ENCODE results near the gene SESN1.
"Not testable (repeated sequence)": the region's sequence is repeated elsewhere in the genome, so short reads cannot be mapped to it uniquely, and the experiment has no call there.

The SESN1 gene

DNA sequence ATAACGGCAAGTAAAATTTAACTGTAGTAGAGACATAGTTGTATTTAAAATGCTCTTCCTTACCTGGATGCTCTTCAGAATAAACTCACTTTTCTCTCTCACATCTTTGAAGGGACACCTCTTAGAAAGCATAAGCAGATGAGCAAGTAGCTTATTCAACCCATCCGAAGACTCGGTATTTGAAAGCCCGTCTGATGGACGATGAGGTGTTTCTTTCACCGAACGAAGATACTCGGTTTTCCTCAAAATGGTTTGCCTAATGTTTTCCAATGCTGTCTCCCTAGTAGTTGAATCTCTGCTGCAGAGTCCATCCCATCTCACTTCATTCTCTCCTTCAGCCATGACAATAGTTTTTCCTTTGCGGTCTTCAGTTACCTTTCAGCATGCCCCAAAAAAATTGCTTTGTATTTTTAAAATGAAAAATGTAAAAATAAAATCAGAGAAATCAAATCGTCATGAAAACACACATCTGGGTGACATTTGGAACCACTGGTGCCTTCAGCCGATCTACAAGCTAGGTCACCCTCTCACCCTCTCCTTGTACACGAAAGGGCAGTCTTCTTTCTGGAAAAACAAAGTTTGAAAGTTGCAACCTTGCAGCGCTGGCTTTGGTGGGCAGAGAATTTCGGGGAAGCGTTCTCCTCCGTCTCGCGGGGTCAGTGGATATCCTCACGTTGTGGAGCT is 772 bp downstream of the SESN1 start:
- FAIRE-seq = no peak

DNA sequence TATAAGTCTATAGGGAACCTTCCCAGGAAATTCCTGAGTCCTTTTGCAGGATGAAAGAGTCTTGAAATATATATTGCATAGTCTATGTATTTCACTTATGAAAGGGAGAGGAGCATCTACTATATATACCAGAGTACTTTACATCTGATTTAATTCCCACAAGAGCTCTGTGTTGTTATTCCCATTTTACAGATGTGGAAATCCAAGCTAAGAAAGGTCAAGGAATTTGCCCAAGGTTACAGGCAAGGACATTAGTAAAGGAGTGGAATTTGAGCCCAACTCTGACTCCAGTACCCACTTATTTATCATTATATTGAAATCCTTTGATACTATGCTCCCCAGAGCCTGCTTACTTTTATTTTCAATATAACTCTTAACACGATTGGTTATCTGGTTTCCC is 2.6 kb downstream of the SESN1 start:
- FAIRE-seq = no peak

DNA sequence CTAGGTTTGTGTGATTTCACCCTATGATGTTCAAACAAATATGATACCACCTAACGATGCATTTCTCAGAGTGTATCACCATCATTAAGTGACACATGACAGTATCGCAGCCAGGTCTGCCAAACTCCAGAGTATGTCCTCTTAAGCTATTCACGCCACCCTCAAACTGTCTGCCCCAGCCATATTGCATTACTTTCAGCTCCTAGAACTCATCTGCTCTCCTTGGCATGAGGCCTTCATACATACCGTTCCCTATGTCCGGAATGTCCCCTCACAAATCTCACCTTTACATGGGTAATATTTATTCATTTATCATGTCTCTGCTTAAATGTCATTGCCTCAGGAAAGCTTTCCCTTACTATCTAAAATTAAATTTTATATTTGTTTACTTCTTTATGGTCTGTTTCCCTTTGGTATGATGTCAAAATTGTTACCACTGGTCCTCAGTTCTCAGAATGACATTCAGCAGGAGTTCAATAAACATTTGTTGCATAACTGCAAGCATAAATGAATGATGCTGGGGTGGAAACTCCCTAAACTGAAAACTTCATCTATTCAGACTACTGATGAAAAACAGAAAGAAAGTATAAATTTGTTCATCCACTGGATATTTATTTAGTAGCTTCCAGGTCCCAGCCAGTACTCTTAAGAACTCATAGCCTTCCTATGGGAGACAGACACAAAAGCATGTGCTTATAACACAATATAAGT is 3.2 kb downstream of the SESN1 start:
- no peak for FAIRE-seq

DNA sequence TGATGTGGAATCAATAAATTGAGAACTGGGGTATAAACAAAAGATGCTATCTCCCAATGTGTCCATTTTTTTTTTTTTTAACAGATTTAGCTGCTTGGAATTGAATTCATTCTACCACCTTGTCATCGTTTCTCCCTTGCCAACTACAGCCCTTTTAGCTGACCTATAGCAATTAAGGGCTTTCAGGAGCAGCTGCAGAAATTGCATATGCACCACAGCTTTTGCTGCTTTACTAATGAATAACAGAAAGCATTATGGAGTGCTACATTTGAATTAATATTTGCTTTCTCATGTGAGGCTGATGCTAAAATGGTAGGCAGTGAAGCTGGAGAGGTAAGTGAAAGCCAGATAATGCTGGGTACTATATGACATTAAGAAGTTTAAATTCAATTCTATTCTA is 5.7 kb downstream of the SESN1 start:
- FAIRE-seq = peak; percentile 90

DNA sequence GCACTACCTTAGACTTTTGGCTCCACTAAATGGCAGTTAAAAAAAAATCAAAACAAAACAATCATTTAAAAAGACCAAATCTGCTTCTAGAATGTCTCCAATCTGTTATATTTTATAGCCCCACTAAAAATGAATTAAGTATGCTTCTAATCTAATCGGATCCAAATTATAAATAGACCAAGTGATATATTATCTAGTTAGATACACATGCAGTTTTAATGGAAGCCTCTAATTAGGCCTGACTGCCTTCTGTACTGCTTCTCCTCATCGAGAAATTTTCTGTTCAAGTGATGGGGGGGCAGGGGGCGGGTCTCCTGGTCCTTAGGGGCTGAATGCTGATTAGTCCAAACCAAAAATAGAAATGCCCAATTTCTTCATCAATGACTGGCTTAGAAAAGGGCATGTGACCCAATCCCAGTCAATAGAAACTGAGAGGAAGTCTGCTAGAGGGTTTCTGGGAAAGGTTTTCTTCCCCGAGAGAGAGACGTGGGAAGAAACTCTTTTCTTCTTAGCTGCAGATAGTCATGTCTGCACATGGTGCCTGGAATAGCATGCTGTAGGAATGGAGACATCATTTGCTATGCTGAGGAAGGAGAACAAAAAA is 6.9 kb downstream of the SESN1 start:
- FAIRE-seq = peak; percentile 91

DNA sequence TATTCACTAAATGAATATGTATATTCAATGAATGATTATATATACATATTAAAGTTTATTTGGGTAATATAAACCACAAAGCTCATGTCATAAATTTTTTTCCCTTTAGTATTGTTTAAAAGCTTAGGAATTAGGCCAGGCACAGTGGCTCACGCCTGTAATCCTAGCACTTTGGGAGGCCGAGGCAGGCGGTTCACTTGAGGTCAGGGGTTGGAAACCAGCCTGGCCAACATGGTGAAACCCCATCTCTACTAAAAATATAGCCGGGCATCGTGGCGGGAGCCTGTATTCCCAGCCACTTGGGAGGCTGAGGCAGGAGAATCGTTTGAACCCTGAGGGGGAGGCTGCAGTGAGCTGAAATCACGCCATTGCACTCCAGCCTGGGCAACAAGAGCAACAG is 10.5 kb downstream of the SESN1 start:
- not testable (repeated sequence) for FAIRE-seq

DNA sequence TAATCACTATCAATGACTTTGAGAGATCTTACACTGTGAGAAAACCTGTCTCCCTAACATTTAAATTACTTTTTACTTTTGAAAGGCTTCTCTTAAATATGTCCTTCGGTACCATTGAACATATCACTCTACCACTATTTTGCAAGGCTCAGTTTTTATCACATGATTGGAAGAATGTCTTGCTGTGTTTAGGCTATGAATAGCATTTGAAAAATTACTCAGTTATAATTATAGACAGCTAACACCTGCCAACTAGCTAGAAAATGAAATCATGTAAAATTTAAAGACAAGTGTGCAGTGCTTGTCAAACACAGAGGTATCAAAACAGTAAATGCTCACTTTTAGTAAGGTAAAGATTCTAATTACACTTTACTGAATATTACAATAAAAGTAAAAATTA is 11.0 kb downstream of the SESN1 start:
- FAIRE-seq = no peak

DNA sequence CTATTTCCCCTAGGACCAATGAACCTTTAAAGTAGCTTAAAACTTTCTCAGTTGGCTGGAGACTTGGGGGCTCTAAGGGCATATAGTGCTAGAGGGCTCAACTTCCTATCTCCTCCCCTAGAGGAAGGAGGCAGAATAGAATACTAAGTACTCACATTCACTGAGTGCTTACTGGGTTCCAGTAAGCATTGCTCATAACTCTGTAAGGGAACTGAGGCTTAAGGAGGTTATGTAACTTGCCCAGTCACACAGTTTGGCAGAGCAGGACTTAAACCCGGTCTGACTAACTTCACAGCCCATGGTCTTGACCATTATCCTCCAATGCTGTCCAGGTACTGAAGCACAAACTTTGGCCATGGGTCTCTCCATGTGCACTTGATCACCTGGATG is 12.5 kb downstream of the SESN1 start:
- FAIRE-seq = no peak

DNA sequence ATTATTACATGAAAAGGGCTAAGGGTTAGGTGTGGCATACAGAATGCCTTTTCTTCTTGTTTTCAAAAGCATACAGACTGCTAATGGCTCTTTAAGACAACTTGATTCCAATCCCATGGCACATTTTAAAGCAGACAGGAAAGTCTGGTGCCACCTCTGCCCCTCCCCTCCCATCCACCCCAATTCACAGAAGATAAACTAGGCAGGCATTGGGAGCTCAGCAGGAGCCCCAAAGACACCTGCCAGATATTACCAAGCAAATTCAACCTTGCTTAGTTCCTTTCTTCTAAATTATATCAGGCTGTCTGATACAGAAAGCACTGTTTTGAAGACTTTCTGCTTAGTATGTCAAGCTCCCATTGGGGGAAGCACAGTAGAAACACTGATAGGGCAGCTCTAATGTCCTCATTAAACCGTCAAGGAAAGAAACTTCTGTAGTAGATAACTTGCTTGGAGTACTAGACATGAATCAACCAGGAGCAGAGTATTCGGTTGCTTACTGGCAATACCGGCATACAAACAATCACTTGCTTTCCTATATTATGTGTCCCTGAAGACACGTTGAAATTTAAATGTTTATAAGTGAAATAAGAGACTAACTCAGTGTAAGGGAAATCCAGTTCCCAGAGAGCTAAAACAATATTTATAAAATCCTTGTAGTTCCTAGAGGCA is 13.0 kb downstream of the SESN1 start:
- no peak for FAIRE-seq

DNA sequence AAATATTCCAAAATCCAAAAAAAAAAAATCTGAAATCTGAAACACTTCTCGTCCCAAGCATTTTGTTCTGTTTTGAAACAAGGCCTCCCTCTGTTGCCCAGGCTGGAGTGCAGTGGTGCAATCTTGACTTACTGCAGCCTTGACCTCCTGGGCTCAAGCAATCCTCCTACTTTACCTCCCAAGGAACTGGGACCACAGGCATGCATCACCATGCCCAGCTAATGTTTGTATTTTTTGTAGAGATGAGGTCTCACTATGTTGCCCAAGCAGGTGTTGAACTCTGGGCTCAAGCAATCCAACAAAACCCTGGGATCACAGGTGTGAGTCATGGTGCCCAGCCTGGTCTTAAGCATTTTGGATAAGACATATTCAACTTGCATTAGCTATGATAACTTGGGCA is 13.6 kb downstream of the SESN1 start:
- FAIRE-seq = no peak

DNA sequence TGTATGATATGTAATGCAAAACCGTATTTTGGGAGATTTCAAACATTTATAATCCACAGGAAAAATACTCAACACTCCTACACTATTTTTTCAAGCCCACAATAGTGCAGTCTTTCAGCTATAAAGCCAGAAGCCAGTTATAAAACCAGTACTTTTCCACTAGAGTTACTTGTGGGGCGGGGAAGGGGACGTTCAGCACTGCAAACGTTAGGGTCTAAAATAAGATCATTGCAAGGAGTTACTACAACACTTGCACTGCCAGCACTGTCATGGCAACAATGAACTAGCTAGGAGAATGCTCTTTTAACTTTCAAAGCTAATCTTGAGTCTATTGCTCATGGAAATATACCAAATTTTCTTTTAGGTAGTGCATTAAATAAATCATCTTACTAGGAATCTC is 14.7 kb downstream of the SESN1 start:
- FAIRE-seq = no peak

DNA sequence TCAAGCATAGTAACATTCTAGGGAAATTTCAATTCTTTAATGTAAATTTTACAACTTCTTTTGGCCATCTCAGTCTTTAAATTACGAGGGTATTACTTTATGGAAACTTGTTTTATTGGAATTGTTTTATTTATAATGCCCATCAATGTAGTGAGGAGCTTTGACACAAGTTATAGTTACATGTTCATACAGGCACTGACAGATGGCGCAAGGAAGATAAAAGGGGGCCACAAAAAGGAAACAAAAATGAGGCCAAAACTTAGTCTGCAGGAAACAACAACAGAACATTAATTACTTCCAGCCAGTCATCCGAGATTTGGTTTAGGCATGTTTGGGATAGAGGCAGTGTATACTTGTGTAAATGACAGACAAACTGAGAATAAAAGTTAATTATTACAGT is 18.3 kb downstream of the SESN1 start:
- no peak for FAIRE-seq

DNA sequence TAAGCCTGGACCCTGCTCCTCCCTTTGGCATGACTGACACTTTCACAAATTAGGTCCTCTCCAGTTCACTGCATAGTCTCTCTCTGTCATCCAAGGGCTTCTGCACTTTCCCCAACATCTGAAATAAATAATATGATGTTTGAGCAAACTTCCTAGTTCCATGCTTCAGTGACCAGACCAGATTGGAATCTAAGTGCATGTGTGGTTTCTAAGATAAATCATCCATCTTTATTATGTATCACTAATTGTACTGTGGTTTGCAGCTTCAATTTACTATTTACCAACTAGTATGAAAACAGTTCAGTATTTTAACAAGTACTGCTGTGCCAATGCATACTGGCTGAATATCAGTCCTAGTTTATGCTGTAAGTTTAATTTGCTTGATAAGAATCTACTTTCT is 18.7 kb downstream of the SESN1 start:
- peak; percentile 75 for FAIRE-seq

DNA sequence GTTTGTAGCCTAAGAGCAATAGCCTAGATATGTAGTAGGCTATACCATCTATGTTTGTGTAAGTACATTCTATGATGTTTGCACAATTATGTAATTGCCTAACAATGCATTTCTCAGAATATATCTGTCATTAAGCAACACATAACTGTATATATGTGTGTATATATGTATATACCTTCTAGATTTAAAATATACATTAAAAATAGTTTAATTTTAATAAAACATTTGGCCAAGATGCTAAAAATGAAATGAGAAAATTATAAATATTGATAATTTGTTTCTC is 20.6 kb downstream of the SESN1 start:
- FAIRE-seq = no peak

DNA sequence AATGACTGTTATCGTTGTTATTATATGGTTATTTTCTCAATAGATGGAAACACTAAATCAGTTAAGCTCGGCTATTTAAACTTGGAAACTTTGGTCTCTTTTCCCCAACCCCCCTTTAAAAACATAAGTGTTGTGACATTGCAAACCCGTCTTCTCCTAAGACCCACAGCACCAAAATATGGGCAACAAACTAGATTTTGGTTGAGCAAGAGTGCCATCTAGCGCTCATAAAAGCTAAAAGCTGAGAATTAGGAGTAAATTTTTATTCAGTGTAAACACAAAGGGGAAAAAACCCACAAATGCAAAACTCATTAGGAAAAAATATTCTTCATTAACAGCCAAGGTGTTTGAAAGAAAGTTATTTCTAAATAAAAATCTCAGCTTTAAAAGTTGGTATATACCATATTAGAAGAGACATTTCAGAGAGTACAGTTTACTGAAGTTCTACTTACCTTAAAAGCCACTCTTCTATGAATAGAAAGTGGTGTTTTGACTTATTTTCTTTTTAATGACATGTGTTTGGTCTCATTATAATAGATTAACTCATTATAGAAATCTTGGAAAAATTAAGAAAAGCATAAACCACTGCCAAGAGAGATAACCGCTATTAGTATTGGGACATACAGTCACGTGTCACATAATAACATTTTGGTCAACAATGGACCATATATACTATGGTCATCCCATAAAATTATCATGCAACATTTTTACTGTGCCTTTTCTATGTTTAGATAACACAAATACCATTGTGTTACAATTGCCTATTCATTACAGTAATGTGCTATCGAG is 21.1 kb downstream of the SESN1 start:
- FAIRE-seq = peak; percentile 100

DNA sequence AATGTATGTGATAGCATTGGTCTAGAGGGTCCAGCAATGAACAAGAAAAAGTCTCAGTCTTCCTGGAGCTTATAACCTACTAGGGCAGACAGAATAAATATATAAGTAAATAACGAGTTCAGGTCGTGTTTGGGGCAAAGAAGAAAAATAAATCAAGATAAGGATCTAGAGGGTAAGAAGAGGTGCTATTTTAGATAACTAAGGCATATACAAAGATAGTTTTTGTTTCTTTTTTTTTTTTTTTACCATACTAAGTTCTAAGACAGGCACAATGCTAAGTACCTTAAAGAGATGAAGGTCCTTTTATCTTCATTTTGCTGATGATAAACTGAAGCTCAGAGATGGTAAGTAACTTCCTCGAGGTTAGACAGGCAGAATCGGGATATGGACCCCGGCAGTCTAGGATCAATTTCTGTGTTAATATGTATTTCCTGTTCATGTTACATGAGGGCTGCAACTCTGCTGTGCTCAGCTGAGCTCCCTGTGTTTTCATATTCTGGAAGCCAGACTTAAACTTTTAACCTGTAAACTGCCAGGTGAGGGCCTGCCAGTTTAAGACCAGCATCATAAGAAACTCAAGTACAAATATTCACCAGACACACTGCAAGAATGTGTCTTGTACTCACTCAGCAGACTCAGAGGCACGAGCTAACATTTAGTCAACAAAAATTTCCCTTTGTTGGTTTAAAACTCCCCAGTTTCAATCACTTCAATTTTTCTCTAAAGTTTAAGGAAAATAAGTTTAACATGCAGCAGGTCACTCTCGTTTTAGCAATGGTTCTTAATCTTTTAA is 23.3 kb downstream of the SESN1 start:
- FAIRE-seq = peak; percentile 21

DNA sequence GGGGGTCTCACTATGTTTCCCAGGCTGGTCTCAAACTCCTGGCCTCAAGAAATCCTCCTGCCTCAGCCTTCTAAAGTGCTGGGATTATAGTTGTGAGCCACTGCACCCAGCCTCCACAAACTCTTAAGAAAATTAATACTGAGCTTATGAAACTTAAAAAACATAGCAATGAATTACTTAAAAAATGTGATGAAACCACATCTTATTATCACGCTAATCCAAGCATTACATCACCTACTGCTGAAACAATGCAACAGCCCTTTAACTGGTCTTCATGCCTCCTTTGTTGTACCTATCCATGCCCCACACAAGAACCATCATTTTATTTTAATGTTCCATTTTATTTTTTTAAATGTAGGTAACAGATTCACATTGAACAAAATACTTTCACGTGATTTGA is 24.9 kb downstream of the SESN1 start:
- no peak for FAIRE-seq

DNA sequence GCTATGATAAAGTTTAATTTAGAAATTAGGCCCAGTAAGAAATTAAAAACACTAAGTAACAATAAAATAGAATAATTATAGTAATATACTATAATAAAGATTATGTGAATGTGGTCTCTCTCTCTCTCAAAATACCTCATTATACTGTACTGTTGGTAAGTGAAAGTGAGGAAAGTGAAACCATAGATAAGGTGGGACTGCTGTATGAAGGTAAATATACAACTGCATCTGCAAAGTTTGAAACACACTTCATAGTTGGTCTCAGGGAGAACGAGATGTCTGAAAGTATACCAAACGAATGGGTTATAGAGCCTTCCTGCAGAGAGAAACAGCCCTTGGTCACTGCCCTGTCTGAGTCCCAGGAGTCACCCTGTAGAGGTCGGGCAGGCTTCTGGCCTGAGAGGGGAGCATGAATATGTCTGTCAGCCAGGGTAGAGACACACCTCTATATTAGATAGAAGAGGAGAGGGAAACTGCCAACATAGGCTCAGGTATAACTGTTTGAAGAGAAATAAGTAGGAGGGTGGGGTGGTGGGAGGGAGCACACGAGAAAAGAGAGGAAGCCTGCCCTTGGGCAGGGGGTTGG is 31.8 kb downstream of the SESN1 start:
- no peak for FAIRE-seq

DNA sequence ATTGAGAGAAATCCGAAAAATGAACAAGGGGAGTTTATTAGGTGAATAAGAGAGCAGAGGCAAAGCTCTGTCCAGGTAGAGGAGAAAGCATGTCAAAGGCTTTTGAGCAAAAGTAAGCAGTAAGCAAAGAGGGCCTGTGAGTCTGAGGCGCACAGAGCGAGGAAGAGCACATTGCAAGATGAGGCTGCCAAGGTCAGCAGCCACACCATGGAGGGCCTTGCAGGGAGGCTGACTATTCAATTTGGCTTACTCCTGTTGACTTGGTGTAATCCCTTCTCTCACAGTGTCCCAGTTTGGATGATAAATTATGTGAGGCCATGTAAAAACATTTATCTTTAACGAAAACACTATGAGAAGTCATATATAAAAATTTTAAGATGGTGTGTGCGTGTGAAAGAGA is 32.4 kb downstream of the SESN1 start:
- FAIRE-seq = no peak

DNA sequence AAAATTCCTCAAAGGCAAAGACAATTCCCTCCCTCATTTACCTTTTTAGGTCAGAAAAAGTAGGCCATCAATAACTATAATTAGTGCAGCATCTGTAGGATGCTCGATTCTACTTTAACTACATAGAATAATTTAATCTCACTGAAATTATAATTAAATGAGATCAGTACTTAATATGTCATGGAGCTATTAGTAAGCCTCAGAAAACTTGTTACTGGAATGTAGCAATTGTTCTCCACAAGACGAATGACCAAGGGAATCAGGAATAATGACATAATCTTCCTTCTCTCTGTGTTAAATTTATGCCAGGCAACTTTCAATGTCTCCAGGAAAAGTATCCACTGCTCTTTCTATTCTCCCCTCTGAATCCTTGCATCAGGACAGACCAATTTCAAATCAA is 34.1 kb downstream of the SESN1 start:
- peak; percentile 56 for FAIRE-seq

DNA sequence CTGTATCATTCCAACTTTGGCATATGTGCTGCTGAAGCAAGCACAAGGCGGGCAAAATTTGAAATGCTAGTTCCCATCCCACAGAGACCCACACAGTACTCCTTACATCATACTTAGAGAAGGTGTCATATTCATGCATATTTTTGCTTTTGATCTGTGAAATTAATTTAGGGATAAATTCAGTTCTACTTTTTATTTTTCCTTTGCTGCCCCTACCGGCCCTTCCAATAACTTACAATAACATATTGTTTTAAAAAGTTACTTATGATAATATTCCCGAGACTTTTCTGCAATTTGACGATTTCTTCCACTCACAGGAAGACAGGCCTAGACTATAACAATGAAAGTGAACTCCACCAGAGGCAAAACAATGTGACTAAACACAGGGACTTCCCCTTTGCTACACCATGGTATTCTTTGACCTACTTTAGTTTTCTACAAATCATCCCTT is 35.0 kb downstream of the SESN1 start:
- peak; percentile 72 for FAIRE-seq

DNA sequence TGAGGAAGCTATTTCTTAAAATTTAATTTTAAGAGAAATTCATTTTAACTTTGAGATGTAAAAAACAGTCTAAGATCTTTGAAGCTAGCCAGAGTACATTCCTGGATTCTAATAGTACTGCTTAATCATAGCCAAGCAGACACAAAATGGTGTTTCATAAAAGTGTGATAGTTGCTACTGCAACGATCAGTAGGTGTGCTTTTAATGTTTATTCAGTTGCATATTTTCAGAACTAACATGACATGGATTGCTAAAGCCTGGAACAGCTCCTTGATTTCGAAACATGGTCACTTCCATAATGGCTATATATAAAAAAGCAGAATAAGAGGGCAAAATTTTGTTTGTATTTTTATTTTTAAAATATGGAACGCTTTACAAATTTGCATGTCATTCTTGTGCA is 35.5 kb downstream of the SESN1 start:
- FAIRE-seq = peak; percentile 82

Measured in islet of Langerhans (tissue), 1 donor.